Measurements from ENCODE around the gene ABCC12. TPM values are rescaled to one million over a fixed set of nuclear protein-coding genes. Genes with fewer than 3 reads are reported as not detected.

Gene ABCC12
- polyA plus RNA-seq, 2 of the 4 experiments (the other 2 are of a cell fraction) = 0.23 TPM; not detected in 1

DNA sequence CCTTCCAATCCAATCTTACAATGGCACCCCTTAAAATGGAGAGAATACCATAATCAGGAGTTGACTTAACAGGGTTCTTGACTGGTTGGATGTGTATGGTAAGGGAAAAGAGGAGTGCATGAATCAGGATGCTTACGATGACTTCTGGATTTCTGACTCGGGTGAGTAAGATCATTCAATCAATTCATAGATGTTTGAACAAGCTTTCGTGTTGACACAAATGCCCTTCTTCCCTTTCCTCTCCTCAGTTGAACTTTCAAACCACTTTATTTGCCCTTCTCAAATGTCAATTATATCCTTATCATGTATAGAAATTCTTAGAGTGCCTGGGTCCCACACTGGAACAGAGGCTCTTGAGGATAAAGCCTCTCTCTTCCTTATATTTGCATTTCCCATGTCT, 25.9 kb downstream of the ABCC12 start (continued):
- TF ChIP-seq RARB (CRISPR knock-in tag; IDR thresholded peaks at IDR 0.05) (no peak), EHMT2 (IDR thresholded peaks at IDR 0.05; ENCODE audit: low read depth) (no peak), SREBF2 (IDR thresholded peaks at IDR 0.05) (no peak), ESRRA (IDR thresholded peaks at IDR 0.05; ENCODE audit: borderline replicate concordance, low read length) (peak; percentile 54; the same call in 1 of the 2 replicates), ZFP36 (IDR thresholded peaks at IDR 0.05; ENCODE audit: borderline replicate concordance, partially characterized antibody) (peak; percentile 20)

GRCh38 chr16:48128769-48129168, 27.0 kb downstream of the ABCC12 start:
- ATAC-seq (no peak), FAIRE-seq (no peak), DNase-seq (ENCODE audit: low read depth in 1 of 2, low spot score in 1 of 2) (no peak)
- no peaks in the 10 kb centered on the region for H3K9me3 ChIP-seq
- POLR2A ChIA-PET = no interaction called here
- H3K27ac ChIP-seq = peak overlapping the region; percentile 89 to 90
- H3K4me3 ChIP-seq = no peak overlapping the region
- TF ChIP-seq TP53 (CRISPR knock-in tag; IDR thresholded peaks at IDR 0.05) (no peak), GATA3 (IDR thresholded peaks at IDR 0.05; ENCODE audit: borderline replicate concordance) (no peak), CHD2 (IDR thresholded peaks at IDR 0.05; ENCODE audit: low read length, partially characterized antibody) (no peak), MAFK (IDR thresholded peaks at IDR 0.05; ENCODE audit: partially characterized antibody) (no peak), BHLHE40 (IDR thresholded peaks at IDR 0.05; ENCODE audit: low read depth, low read length) (no peak), MYC (IDR thresholded peaks at IDR 0.05; ENCODE audit: borderline replicate concordance, low read length) (no peak), POLR2AphosphoS2 (conservative IDR thresholded peaks at IDR 0.05; ENCODE audit: low read length) (no peak), HEYL (CRISPR knock-in tag; IDR thresholded peaks at IDR 0.05) (no peak)
- TF ChIP-seq, protein P1, sequence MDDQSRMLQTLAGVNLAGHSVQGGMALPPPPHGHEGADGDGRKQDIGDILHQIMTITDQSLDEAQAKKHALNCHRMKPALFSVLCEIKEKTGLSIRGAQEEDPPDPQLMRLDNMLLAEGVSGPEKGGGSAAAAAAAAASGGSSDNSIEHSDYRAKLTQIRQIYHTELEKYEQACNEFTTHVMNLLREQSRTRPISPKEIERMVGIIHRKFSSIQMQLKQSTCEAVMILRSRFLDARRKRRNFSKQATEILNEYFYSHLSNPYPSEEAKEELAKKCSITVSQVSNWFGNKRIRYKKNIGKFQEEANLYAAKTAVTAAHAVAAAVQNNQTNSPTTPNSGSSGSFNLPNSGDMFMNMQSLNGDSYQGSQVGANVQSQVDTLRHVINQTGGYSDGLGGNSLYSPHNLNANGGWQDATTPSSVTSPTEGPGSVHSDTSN (IDR thresholded peaks at IDR 0.05) = no peak
- TF ChIP-seq, protein P2, sequence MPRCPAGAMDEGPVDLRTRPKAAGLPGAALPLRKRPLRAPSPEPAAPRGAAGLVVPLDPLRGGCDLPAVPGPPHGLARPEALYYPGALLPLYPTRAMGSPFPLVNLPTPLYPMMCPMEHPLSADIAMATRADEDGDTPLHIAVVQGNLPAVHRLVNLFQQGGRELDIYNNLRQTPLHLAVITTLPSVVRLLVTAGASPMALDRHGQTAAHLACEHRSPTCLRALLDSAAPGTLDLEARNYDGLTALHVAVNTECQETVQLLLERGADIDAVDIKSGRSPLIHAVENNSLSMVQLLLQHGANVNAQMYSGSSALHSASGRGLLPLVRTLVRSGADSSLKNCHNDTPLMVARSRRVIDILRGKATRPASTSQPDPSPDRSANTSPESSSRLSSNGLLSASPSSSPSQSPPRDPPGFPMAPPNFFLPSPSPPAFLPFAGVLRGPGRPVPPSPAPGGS (IDR thresholded peaks at IDR 0.05) = no peak
- H3K4me2 ChIP-seq = peak overlapping the region; percentile 60; the same call in 2 of the 3 replicates
- WGBS (ENCODE audit: missing lambda C conversion rate) = 75% methylated on average over 2 of the region's 2 CpGs
- H3K4me1 ChIP-seq = peaks cover 82% of the 10 kb centered on the region
- CTCF ChIA-PET = interaction anchor here (1.2 to 2.1 kb wide), 3 partner anchors 11 to 74 kb away, joined by 4 to 7 read pairs (median 5); partner anchors contain the start of gene ABCC12

DNA sequence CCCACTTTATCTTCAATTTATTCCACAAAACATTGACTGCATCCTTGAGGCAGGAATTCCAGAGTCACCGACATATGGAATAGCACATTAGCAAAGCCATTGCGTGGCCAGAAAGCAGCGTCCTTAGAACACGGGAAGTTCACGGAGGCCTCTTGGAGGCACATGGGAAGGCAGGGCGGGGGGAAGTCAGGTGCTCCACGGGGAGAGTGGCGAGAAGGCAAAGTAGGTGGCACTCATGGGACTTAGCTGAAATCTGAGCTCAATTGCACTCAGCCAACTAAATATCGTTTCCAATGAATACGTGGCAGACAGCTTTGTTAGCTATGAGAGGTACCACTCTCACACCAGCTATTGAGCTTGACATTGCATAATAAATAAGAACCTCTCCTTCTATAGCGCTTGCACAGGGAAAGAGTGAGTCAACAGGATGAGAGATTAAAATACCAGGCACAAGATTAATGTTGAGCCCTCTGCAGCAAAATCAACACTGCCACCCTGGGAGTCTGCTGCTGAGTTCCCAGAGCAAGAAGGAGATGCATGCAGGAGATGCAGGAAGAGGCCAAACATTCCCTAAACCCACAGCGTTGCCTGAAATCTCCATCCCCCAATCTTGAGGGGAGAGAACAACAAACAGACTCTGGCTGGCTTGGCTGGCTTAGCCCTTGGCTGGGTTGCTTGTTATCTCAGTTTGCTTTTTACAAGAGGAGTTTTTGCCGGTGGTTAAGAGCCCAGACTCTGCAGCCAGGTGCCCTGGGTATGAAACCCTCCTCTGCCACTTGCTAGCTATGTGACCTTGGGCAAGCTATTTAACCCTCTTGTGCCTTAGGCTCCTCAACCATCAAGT, 28.8 kb downstream of the ABCC12 start:
- H3K4me1 ChIP-seq = peaks cover 88% of the 10 kb centered on the region
- no peak overlapping the region for H3K4me3 ChIP-seq
- ChIA-PET CTCF (interaction anchor here (0.5 to 3.2 kb wide), 11 partner anchors 9 to 1177 kb away, joined by 3 to 15 read pairs (median 4); partner anchors contain the start of gene ABCC12), POLR2A (interaction anchor here (1.0 to 1.6 kb wide), 4 partner anchors 30 to 1089 kb away, joined by 3 to 4 read pairs (median 4); partner anchors contain the start of gene NETO2)
- H3K4me2 ChIP-seq = peak overlapping the region; percentile 60
- 9% methylated on average over 13 of the region's 13 CpGs for WGBS (ENCODE audit: missing lambda C conversion rate)
- peak overlapping the region; percentile 89 to 90 for H3K27ac ChIP-seq
- H3K9me3 ChIP-seq = no peaks in the 10 kb centered on the region
- ATAC-seq (peak; percentile 77 to 84), DNase-seq (ENCODE audit: low read depth in 1 of 2, low spot score in 1 of 2) (peak; percentile 55 to 97), FAIRE-seq (peak; percentile 95)
- TF ChIP-seq NPAS2 (CRISPR knock-in tag; IDR thresholded peaks at IDR 0.05; ENCODE audit: borderline replicate concordance) (peak; percentile 41; the same call in 1 of the 2 replicates), ZFP36 (IDR thresholded peaks at IDR 0.05; ENCODE audit: borderline replicate concordance, partially characterized antibody) (peak; percentile 13), CHD2 (IDR thresholded peaks at IDR 0.05; ENCODE audit: low read length, partially characterized antibody) (no peak), HOXB13 (CRISPR knock-in tag; IDR thresholded peaks at IDR 0.05; ENCODE audit: low read depth) (peak; percentile 43; the same call in 1 of the 2 replicates), EP300 (IDR thresholded peaks at IDR 0.05) (peak; percentile 88 to 92; a peak in 4 of 5 replicates), KDM5A (IDR thresholded peaks at IDR 0.05) (no peak), FOSL2 (IDR thresholded peaks at IDR 0.05) (peak; percentile 96), FOSL2 (CRISPR knock-in tag; IDR thresholded peaks at IDR 0.05) (peak; percentile 96), GATA3 (IDR thresholded peaks at IDR 0.05; ENCODE audit: borderline replicate concordance) (peak; percentile 93), TFCP2L1 (CRISPR knock-in tag; IDR thresholded peaks at IDR 0.05) (no peak), ESRRA (IDR thresholded peaks at IDR 0.05; ENCODE audit: borderline replicate concordance, low read length) (no peak), PHF8 (IDR thresholded peaks at IDR 0.05; ENCODE audit: borderline replicate concordance, low read depth) (no peak), ZNF302 (CRISPR knock-in tag; IDR thresholded peaks at IDR 0.05) (peak; percentile 16; the same call in 1 of the 2 replicates), EHF (CRISPR knock-in tag; IDR thresholded peaks at IDR 0.05) (no peak), SMC3 (IDR thresholded peaks at IDR 0.05) (peak; percentile 62), CBX2 (IDR thresholded peaks at IDR 0.05; ENCODE audit: borderline replicate concordance, low read depth) (no peak), E2F6 (IDR thresholded peaks at IDR 0.05; ENCODE audit: borderline replicate concordance, low read depth) (0 out of 2 replicates have a peak, but pooled peaks have one; percentile 36), MYC (IDR thresholded peaks at IDR 0.05; ENCODE audit: borderline replicate concordance, low read length) (peak; percentile 44; the same call in 1 of the 2 replicates), EHMT2 (IDR thresholded peaks at IDR 0.05; ENCODE audit: low read depth) (no peak), NR3C1 (IDR thresholded peaks at IDR 0.05) (no peak), HDAC2 (IDR thresholded peaks at IDR 0.05) (no peak), JUNB (IDR thresholded peaks at IDR 0.05) (peak; percentile 98)
- TF ChIP-seq, protein P3, sequence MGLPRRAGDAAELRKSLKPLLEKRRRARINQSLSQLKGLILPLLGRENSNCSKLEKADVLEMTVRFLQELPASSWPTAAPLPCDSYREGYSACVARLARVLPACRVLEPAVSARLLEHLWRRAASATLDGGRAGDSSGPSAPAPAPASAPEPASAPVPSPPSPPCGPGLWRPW (IDR thresholded peaks at IDR 0.05) = peak; percentile 71

All from A549 (cell line).